IPS-15b (cell line): ENCODE results near the gene ERC2.

Experiments
- H3K27me3 ChIP-seq: one replicate; pipeline ENCODE4 v1.6.1; 2013; ENCODE audit warnings: low read length; ENCODE audit not compliant: control insufficient read depth, insufficient read depth
- H3K36me3 ChIP-seq: one replicate; pipeline ENCODE4 v1.6.1; 2013; ENCODE audit warnings: low read length; ENCODE audit not compliant: control insufficient read depth, insufficient read depth
- H3K4me1 ChIP-seq: one replicate; pipeline ENCODE4 v1.6.1; 2013; ENCODE audit warnings: mild to moderate bottlenecking, low read length; ENCODE audit not compliant: control insufficient read depth, insufficient read depth
- H3K4me3 ChIP-seq: one replicate; pipeline ENCODE4 v1.5.1; 2013; ENCODE audit warnings: low read depth, low read length
- H3K9ac ChIP-seq: one replicate; pipeline ENCODE4 v1.6.1; 2013; ENCODE audit warnings: low read depth, mild to moderate bottlenecking, low read length
- H3K9me3 ChIP-seq: one replicate; pipeline ENCODE4 v1.6.1; 2013; ENCODE audit warnings: mild to moderate bottlenecking, low read length; ENCODE audit not compliant: control insufficient read depth, insufficient read depth

Gene ERC2

GRCh38 chr3:55687526-55687925 is 780.7 kb downstream of the ERC2 start:
- H3K4me3 ChIP-seq: no peak overlapping the region

GRCh38 chr3:55686426-55687254 is 781.6 kb downstream of the ERC2 start:
- peaks cover 24% of the 10 kb centered on the region for H3K4me1 ChIP-seq
- no peaks in the 10 kb centered on the region for H3K36me3 ChIP-seq
- H3K4me3 ChIP-seq: no peak overlapping the region
- no peaks in the 10 kb centered on the region for H3K27me3 ChIP-seq
- H3K9me3 ChIP-seq: no peaks in the 10 kb centered on the region
- H3K9ac ChIP-seq: no peak overlapping the region

More at GRCh38 chr3:55687526-55687925, 780.7 kb downstream of the ERC2 start:
- no peaks in the 10 kb centered on the region for H3K27me3 ChIP-seq
- H3K36me3 ChIP-seq: no peaks in the 10 kb centered on the region
- no peak overlapping the region for H3K9ac ChIP-seq
- H3K4me1 ChIP-seq: peaks cover 24% of the 10 kb centered on the region
- no peaks in the 10 kb centered on the region for H3K9me3 ChIP-seq

GRCh38 chr3:55683666-55684270 is 784.5 kb downstream of the ERC2 start:
- no peaks in the 10 kb centered on the region for H3K36me3 ChIP-seq
- no peak overlapping the region for H3K9ac ChIP-seq
- no peaks in the 10 kb centered on the region for H3K9me3 ChIP-seq
- H3K4me1 ChIP-seq: peaks cover under 1% of the 10 kb centered on the region
- H3K27me3 ChIP-seq: no peaks in the 10 kb centered on the region
- H3K4me3 ChIP-seq: no peak overlapping the region

- no peaks in the 10 kb centered on the region for H3K27me3 ChIP-seq
- H3K4me1 ChIP-seq: no peaks in the 10 kb centered on the region
- no peaks in the 10 kb centered on the region for H3K36me3 ChIP-seq
- H3K9ac ChIP-seq: no peak overlapping the region
- H3K9me3 ChIP-seq: no peaks in the 10 kb centered on the region
- H3K4me3 ChIP-seq: no peak overlapping the region
These were observed 785.8 kb downstream of the ERC2 start for GRCh38 chr3:55682461-55682860.

GRCh38 chr3:55678546-55679216 is 789.6 kb downstream of the ERC2 start:
- H3K4me1 ChIP-seq: no peaks in the 10 kb centered on the region
- H3K9me3 ChIP-seq: no peaks in the 10 kb centered on the region
- no peaks in the 10 kb centered on the region for H3K27me3 ChIP-seq
- H3K9ac ChIP-seq: no peak overlapping the region
- no peaks in the 10 kb centered on the region for H3K36me3 ChIP-seq
- no peak overlapping the region for H3K4me3 ChIP-seq

GRCh38 chr3:55676643-55677042 is 791.6 kb downstream of the ERC2 start:
- no peaks in the 10 kb centered on the region for H3K4me1 ChIP-seq
- no peaks in the 10 kb centered on the region for H3K36me3 ChIP-seq
- H3K27me3 ChIP-seq: no peaks in the 10 kb centered on the region
- H3K9me3 ChIP-seq: no peaks in the 10 kb centered on the region
- no peak overlapping the region for H3K4me3 ChIP-seq
- no peak overlapping the region for H3K9ac ChIP-seq

GRCh38 chr3:55675478-55675877 is 792.8 kb downstream of the ERC2 start:
- Histone ChIP-seq H3K9ac (no peak overlapping the region), H3K9me3 (no peaks in the 10 kb centered on the region), H3K4me3 (no peak overlapping the region), H3K36me3 (no peaks in the 10 kb centered on the region), H3K27me3 (no peaks in the 10 kb centered on the region), H3K4me1 (no peaks in the 10 kb centered on the region)

- Histone ChIP-seq H3K27me3 (no peaks in the 10 kb centered on the region), H3K4me3 (no peak overlapping the region), H3K9ac (no peak overlapping the region)
These were observed 794.5 kb downstream of the ERC2 start for GRCh38 chr3:55673764-55674163.

GRCh38 chr3:55669133-55669532 is 799.1 kb downstream of the ERC2 start:
- Histone ChIP-seq H3K9me3 (no peaks in the 10 kb centered on the region), H3K36me3 (no peaks in the 10 kb centered on the region), H3K27me3 (no peaks in the 10 kb centered on the region), H3K4me3 (no peak overlapping the region), H3K9ac (no peak overlapping the region), H3K4me1 (peaks cover 6% of the 10 kb centered on the region)

More at GRCh38 chr3:55673764-55674163, 794.5 kb downstream of the ERC2 start:
- H3K9me3 ChIP-seq: no peaks in the 10 kb centered on the region
- no peaks in the 10 kb centered on the region for H3K36me3 ChIP-seq
- no peaks in the 10 kb centered on the region for H3K4me1 ChIP-seq

- no peaks in the 10 kb centered on the region for H3K27me3 ChIP-seq
- H3K9ac ChIP-seq: no peak overlapping the region
- no peak overlapping the region for H3K4me3 ChIP-seq
- H3K36me3 ChIP-seq: no peaks in the 10 kb centered on the region
- H3K9me3 ChIP-seq: no peaks in the 10 kb centered on the region
- peaks cover 12% of the 10 kb centered on the region for H3K4me1 ChIP-seq
These were observed 799.9 kb downstream of the ERC2 start for GRCh38 chr3:55668359-55668758.

- Histone ChIP-seq H3K9me3 (no peaks in the 10 kb centered on the region), H3K9ac (no peak overlapping the region), H3K4me3 (no peak overlapping the region), H3K4me1 (peaks cover 25% of the 10 kb centered on the region), H3K36me3 (no peaks in the 10 kb centered on the region), H3K27me3 (no peaks in the 10 kb centered on the region)
These were observed 803.9 kb downstream of the ERC2 start for GRCh38 chr3:55664387-55664786.
